ENCODE measurements around the gene BBS9. TPM values are rescaled to one million over a fixed set of nuclear protein-coding genes. Genes with fewer than 3 reads are reported as not detected.
"Not testable (repeated sequence)": the region's sequence is repeated elsewhere in the genome, so short reads cannot be mapped to it uniquely, and the experiment has no call there.

The BBS9 gene
- total RNA-seq, 1 donor from 2014 or later = 11.1 TPM

- no peak for DNase-seq (ENCODE audit: low read depth, low spot score)
Observed at GRCh38 chr7:33494474-33494873, 365.1 kb downstream of the BBS9 start.

DNA sequence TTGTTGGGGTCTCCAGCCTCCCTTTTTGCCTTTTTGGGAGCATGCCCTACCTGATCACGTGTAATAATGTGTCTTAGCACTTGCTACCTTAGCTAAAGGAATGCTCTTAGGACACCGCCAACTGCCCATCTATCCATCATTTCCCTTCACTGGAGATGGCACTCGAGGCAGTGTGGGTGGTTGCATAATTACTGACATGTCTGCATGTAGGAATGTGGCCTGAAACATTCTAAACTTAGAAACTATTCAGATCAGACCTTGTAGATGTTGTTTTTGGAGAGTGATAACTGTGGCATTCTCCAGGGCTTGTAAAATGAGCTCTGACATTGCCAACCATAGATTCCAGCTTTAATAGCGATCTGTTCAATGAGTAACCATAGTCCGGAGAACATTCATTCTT lies 365.8 kb downstream of the BBS9 start:
- no peak for DNase-seq (ENCODE audit: low read depth, low spot score)

- DNase-seq (ENCODE audit: low read depth, low spot score) = no peak
Observed at GRCh38 chr7:33497051-33497450, 367.7 kb downstream of the BBS9 start.

DNA sequence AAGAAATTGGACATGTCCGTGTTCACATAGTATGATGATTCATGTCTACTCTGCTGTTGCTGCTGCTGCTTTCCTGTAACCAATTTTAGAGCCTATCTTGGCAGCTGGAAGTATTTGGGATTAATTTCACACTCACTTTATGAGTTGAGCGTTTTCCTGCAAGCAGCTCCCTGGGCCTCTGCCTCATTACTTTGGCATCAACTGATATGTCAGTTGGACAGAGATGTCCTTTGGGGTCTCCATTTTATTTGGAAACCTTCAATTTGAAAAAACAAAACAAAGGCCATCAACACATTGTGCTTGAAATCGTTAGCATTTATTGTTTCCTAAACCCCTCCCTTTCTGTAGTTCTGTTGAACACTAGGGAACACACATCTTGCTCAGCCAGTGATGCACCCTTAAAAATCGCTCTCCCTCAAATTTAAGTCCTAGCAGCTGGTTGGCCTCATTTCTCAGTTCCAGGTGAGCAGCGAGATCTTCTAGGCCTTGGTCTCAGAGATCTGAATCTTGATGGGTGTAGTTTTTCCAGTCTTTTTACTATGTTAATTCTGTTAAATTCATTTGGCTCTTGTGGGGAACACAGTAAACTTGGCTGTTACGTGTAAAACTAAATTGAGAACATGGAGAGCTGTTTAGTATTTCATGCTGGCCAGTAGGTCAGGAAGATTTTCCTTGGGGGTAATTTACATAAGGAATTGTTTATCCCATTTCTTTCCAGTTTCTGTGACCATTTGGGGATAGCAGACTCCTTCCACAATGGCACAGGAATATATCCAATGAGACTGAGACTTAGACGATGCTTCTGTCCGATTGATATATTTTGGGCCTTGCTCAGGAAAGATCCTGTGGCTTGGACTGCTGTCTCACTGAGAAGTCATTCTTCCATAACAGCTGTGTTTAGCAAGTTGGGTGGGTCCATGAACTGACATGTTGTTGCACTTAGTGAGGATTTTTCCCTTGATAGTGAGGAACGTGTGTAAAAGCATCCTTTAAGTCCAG lies 371.6 kb downstream of the BBS9 start:
- no peak for DNase-seq (ENCODE audit: low read depth, low spot score)

GRCh38 chr7:33503014-33503413 lies 373.6 kb downstream of the BBS9 start:
- DNase-seq (ENCODE audit: low read depth, low spot score) = no peak

- no peak for DNase-seq (ENCODE audit: low read depth, low spot score)
Observed at GRCh38 chr7:33503736-33504135, 374.4 kb downstream of the BBS9 start.

DNA sequence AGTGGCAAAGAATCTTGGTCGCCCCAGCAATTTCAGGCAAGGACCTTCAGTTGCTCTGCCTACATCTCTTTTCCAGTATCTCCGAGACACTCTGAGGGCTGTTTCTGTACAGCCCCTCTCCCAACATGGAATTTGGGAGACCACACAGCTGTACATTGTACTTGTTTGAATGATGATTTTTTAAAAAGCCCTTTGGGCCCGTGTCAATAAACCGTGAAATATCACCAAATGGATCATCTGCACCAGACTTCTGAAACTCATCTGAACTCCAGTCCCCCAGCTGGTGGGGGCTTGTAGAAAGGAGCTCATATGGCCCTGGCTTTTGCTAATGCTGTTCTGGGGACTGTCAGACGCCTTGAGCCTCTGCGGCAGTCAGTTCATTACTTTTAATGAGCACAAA lies 374.9 kb downstream of the BBS9 start:
- no peak for DNase-seq (ENCODE audit: low read depth, low spot score)

DNA sequence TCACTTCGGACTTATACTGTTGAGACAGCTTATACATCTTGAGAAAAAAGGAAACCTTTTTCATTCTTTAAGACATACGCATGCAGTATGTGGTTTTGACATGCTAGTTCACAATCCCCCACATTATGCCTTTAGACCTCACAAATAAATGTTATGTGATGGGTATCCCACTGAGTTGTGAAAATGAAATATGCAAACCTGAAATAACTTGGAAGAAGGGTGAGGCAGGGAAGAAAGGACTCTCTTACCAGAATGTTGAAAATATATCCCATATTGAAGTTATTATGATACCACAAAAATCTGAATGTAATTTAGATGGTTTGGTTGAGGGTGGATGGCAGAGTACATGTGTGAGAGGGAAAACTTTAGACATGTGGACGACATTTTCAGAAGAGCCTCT lies 379.8 kb downstream of the BBS9 start:
- DNase-seq (ENCODE audit: low read depth, low spot score) = no peak

DNA sequence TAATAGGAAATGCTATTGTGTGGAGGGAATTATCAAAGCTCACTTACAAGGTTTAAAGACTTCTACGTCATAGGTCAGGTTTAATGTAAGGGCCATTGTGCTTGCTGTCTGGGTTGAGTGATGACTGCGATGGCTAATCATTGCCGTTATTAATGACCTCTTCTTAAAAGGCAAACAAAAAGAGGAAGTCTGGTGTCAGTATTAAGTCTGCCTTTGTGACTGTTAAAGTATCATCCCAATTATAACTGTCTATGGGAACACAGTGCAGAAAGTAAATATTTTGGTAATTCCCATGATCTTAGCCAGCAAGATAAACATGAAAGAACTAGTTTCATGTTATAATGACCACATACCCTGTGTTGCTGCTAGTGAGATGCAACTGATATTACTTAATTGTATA lies 382.4 kb downstream of the BBS9 start:
- DNase-seq (ENCODE audit: low read depth, low spot score) = peak; percentile 13

GRCh38 chr7:33516568-33516967 lies 387.2 kb downstream of the BBS9 start:
- DNase-seq (ENCODE audit: low read depth, low spot score) = no peak

DNA sequence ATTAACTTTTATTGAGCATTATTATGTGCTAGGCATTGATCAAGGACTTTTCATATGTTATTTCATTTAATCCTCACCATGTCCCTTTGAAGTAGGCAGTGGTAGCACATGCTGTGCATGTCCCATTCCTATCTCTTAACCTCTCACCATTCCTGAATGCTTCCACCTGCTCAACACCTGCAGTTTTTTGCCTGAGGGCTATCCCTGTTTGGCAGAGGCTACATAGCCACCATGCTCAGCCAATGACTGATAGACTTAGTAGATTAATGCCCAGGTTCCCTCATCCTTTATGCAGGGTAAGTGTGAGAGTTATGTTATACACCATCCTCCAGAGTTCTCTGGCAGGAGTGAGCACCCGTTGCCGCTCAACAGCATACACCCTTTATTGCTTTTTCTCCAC lies 387.8 kb downstream of the BBS9 start:
- no peak for DNase-seq (ENCODE audit: low read depth, low spot score)

DNA sequence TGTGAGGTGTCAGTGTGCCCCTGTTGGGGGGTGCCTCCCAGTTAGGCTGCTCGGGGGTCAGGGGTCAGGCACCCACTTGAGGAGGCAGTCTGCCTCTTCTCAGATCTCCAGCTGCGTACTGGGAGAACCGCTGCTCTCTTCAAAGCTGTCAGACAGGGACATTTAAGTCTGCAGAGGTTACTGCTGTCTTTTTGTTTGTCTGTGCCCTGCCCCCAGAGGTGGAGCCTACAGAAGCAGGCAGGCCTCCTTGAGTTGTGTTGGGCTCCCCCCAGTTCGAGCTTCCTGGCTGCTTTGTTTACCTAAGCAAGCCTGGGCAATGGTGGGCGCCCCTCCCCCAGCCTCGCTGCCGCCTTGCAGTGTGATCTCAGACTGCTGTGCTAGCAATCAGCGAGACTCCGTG lies 397.6 kb downstream of the BBS9 start:
- not testable (repeated sequence) for DNase-seq (ENCODE audit: low read depth, low spot score)

GRCh38 chr7:33527613-33528012 lies 398.2 kb downstream of the BBS9 start:
- not testable (repeated sequence) for DNase-seq (ENCODE audit: low read depth, low spot score)

- DNase-seq (ENCODE audit: low read depth, low spot score) = no peak
Observed at GRCh38 chr7:33529070-33529469, 399.7 kb downstream of the BBS9 start.

- no peak for DNase-seq (ENCODE audit: low read depth, low spot score)
Observed at GRCh38 chr7:33530664-33531063, 401.3 kb downstream of the BBS9 start.

- no peak for DNase-seq (ENCODE audit: low read depth, low spot score)
Observed at GRCh38 chr7:33531888-33532287, 402.5 kb downstream of the BBS9 start.

DNA sequence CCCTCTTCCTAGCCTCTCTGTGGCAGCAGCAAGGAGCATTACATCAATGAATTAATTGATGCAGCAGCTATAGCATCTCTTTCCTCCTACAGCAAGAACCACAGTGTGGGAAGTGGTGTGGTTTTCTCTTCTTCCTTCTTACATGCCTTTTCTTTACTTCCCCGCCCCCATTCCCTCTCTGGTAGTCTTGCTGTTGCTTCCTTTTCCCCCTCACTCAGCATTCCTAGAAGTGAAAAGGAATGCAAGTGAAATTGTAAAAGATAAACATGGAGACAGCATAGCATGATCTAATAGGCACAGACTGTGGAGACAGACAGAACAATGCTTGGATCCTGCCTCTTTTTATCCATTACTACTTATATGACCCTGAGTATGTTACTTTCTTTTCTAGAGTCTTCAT lies 405.5 kb downstream of the BBS9 start:
- no peak for DNase-seq (ENCODE audit: low read depth, low spot score)

- no peak for DNase-seq (ENCODE audit: low read depth, low spot score)
Observed at GRCh38 chr7:33535989-33536388, 406.6 kb downstream of the BBS9 start.

DNA sequence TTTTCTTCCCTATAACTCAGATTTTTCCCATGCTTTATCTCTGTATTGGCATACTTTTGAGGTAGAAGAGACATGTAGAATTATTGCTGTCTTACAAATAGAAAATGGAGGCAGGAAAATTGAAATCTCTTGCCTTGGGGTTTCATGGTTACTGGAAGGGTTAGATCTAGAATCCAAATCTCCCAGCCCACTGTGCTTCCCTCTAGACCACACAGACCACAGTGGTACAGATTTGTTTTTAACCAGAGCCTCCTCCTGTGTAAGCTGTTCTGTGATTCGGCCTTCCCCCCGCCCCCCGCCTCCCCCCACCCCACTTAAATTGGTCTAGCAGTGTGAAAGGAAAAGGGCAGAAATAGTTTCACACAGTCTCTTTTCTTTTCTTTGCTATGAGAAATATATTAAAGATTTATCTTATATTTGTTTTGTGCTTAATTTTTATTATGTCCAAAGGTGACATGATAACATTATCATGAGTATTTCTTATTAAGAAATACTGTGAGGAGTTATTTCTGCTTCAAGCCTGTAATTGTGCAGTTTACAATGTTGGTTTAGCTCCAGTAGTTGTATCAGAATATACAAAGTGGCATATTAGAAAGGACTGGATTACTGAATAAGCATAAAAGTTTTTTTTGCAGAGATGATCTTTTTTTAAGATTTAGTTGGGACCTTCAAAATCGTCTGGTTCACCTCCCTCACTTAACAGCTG lies 407.2 kb downstream of the BBS9 start:
- no peak for DNase-seq (ENCODE audit: low read depth, low spot score)

DNA sequence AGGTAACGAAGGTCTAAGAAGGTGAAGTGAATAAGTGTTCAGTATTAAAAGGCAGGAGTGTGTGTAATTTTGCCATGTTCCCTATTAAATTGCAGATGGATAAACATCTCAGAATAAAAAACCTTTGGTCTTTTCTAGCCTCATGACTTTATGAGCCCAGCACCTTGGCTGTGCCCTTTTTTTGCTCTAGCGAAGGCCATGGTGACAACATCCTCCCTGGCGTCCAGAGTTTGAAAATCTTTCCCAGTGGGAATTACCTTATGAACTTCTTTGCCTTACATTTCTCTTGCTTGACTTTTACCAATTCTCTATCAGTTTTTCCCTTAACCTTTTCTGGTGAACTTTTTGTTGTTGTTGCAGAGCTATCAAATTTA lies 407.7 kb downstream of the BBS9 start:
- DNase-seq (ENCODE audit: low read depth, low spot score) = no peak

GRCh38 chr7:33539198-33539597 lies 409.8 kb downstream of the BBS9 start:
- DNase-seq (ENCODE audit: low read depth, low spot score) = no peak

DNA sequence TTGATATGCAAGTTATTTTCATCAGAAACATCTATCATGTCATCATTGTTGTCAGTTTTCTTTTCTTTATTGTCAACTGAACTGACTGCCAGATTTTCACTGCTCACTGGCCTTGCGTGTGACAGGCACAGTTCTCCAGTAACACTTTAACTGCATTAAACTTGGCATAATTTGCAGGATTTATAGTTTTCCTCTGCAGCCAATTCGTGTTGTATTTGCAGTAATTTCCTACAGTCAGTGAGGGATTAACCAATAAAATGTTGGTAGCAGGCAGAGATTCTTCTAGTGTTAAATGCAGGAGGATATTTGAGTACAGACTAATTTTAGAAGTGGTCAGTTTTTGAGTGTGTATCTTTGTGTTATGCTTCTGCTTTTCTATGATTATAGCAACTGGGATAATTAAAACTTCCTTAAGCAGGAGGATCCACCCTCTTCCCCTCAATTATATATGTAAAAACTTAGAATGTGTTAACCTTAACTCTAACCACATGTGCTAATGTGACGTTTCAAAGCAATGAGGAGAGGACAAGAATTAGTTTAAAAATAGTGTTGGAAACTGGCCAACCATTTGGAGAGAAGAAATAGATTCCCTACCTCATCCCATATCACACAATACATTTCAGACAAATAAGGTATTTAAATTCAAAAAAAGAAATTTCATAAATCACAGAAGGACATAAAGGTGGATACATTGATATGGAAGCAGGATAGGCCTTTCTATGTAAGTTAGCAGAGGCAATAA lies 410.5 kb downstream of the BBS9 start:
- DNase-seq (ENCODE audit: low read depth, low spot score) = no peak

Measured in pulmonary artery endothelial cell (primary cell).